ENCODE measurements around the gene CLEC4M.
"Not testable (repeated sequence)": the region's sequence is repeated elsewhere in the genome, so short reads cannot be mapped to it uniquely, and the experiment has no call there.

GRCh38 chr19:7746306-7746705, 16.7 kb upstream of the CLEC4M start:
- TF ChIP-seq, protein P1, sequence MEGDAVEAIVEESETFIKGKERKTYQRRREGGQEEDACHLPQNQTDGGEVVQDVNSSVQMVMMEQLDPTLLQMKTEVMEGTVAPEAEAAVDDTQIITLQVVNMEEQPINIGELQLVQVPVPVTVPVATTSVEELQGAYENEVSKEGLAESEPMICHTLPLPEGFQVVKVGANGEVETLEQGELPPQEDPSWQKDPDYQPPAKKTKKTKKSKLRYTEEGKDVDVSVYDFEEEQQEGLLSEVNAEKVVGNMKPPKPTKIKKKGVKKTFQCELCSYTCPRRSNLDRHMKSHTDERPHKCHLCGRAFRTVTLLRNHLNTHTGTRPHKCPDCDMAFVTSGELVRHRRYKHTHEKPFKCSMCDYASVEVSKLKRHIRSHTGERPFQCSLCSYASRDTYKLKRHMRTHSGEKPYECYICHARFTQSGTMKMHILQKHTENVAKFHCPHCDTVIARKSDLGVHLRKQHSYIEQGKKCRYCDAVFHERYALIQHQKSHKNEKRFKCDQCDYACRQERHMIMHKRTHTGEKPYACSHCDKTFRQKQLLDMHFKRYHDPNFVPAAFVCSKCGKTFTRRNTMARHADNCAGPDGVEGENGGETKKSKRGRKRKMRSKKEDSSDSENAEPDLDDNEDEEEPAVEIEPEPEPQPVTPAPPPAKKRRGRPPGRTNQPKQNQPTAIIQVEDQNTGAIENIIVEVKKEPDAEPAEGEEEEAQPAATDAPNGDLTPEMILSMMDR (optimal IDR thresholded peaks at IDR 0.05 in 1 of 3, IDR thresholded peaks at IDR 0.05 in 1 of 3, conservative IDR thresholded peaks at IDR 0.05 in 1 of 3; ENCODE audit: extremely low read depth in 1 of 3, insufficient read depth in 2 of 3, low read length in 3 of 3): not testable (repeated sequence)
- TF ChIP-seq EZH2 (IDR thresholded peaks at IDR 0.05; ENCODE audit: low read length): not testable (repeated sequence)
